ENCODE measurements around the gene ASS1.

DNA sequence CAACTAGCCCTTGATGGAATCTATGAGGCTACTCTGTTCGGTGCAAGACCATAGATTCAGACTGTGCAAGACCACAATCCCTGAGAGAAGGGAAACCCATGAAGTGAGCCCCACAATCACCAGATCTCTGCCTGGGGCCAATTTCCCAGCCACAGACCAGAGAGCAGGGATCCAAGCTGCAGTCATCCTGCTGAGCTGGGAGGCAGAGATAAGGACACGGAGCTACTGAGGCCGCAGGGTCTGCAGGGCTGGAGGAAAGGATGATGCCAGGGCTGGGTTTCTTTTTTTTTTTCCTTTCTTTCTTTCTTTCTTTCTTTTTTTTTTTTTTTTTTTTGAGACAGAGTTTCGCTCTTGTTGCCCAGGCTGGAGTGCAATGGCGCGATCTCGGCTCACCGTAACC, 86.9 kb downstream of the ASS1 start:
- TF ChIP-seq, protein P1, sequence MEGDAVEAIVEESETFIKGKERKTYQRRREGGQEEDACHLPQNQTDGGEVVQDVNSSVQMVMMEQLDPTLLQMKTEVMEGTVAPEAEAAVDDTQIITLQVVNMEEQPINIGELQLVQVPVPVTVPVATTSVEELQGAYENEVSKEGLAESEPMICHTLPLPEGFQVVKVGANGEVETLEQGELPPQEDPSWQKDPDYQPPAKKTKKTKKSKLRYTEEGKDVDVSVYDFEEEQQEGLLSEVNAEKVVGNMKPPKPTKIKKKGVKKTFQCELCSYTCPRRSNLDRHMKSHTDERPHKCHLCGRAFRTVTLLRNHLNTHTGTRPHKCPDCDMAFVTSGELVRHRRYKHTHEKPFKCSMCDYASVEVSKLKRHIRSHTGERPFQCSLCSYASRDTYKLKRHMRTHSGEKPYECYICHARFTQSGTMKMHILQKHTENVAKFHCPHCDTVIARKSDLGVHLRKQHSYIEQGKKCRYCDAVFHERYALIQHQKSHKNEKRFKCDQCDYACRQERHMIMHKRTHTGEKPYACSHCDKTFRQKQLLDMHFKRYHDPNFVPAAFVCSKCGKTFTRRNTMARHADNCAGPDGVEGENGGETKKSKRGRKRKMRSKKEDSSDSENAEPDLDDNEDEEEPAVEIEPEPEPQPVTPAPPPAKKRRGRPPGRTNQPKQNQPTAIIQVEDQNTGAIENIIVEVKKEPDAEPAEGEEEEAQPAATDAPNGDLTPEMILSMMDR (IDR thresholded peaks at IDR 0.05) = no peak
- TF ChIP-seq POLR2A (IDR thresholded peaks at IDR 0.05) = no peak
